ENCODE data around the gene ZFYVE26. TPM values are rescaled to one million over a fixed set of nuclear protein-coding genes. Genes with fewer than 3 reads are reported as not detected.

Gene ZFYVE26
- total RNA-seq, 1 experiment from 2014 or later: 19.9 TPM

GRCh38 chr14:67762051-67762450 is 54.3 kb downstream of the ZFYVE26 start:
- H3T11ph ChIP-seq (ENCODE audit: low read length): no peak overlapping the region
- no peak overlapping the region for H4K91ac ChIP-seq (ENCODE audit: insufficient read length, low read depth, low read length)
- no peaks in the 10 kb centered on the region for H3K79me1 ChIP-seq (ENCODE audit: insufficient read depth, low read depth, low read length, poor library complexity, severe bottlenecking)
- H3K4ac ChIP-seq (ENCODE audit: low read depth, low read length): no peak overlapping the region
- no peak overlapping the region for H2BK5ac ChIP-seq (ENCODE audit: insufficient read length, low read length)
- no peak overlapping the region for H3K56ac ChIP-seq (ENCODE audit: insufficient read length, low read depth, low read length)
- no peak overlapping the region for H3K18ac ChIP-seq (ENCODE audit: insufficient read length, low read depth, low read length)
- H3K9ac ChIP-seq (ENCODE audit: extremely low read depth, insufficient read length, low read length): no peak overlapping the region
- WGBS (ENCODE audit: extremely low coverage, insufficient read length, low lambda C conversion rate): no CpG with 5 or more reads among the region's 5 CpGs
- TF ChIP-seq CTCF (conservative IDR thresholded peaks at IDR 0.05): no peak
- no peak overlapping the region for H4K8ac ChIP-seq (replicated peaks; ENCODE audit: insufficient read length, low read depth, low read length)
- H3K9me3 Mint-ChIP-seq: no peaks in the 10 kb centered on the region
- H3K27me3 ChIP-seq (ENCODE audit: insufficient read depth, low read length): no peaks in the 10 kb centered on the region
- H3K27me3 Mint-ChIP-seq (ENCODE audit: low read depth): no peaks in the 10 kb centered on the region
- no peak for DNase-seq
- H3K4me1 Mint-ChIP-seq: no peaks in the 10 kb centered on the region
- H3K4me2 ChIP-seq (ENCODE audit: insufficient read depth, insufficient read length, low read length): no peak overlapping the region
- no peak overlapping the region for H2BK12ac ChIP-seq (ENCODE audit: insufficient read length, low read depth, low read length)
- no peak overlapping the region for H3K23ac ChIP-seq (ENCODE audit: insufficient read length, low read depth, low read length)
- no peak overlapping the region for H2BK120ac ChIP-seq (ENCODE audit: low read depth, low read length, poor library complexity, severe bottlenecking)
- no peak overlapping the region for H3K27ac Mint-ChIP-seq
- no peak overlapping the region for H4K5ac ChIP-seq (ENCODE audit: insufficient read length, low read depth, low read length)
- H2BK20ac ChIP-seq (ENCODE audit: low read depth, low read length, poor library complexity, severe bottlenecking): no peak overlapping the region
- H3K9me3 ChIP-seq (ENCODE audit: control insufficient read depth, low read depth, low read length): no peaks in the 10 kb centered on the region
- H3K23me2 ChIP-seq (ENCODE audit: insufficient read length, low read depth, low read length, poor library complexity, severe bottlenecking): no peaks in the 10 kb centered on the region
- H3K27ac ChIP-seq (ENCODE audit: insufficient read length, low read depth, low read length): no peak overlapping the region
- H3K79me2 ChIP-seq (ENCODE audit: insufficient read depth, low read length): no peaks in the 10 kb centered on the region
- no peak overlapping the region for H2AK5ac ChIP-seq (ENCODE audit: insufficient read length, low read length)
- no peaks in the 10 kb centered on the region for H4K20me1 ChIP-seq (ENCODE audit: control insufficient read depth, insufficient read depth, insufficient read length)
- no peak overlapping the region for H2AFZ ChIP-seq (ENCODE audit: low read length)
- no peak overlapping the region for H3K4me3 Mint-ChIP-seq
- no peak overlapping the region for H3K14ac ChIP-seq (ENCODE audit: insufficient read depth, low read length)
- no peak overlapping the region for H2BK15ac ChIP-seq (ENCODE audit: low read depth, low read length)
- H3K4me1 ChIP-seq (ENCODE audit: insufficient read depth, low read length): no peaks in the 10 kb centered on the region
- H3K36me3 Mint-ChIP-seq (ENCODE audit: insufficient read depth in 1 of 3, low read depth in 3 of 3): peaks cover 3 to 51% (median 32%) of the 10 kb centered on the region in 3 experiments; a peak in 6 of 7 replicates

Measured in H9 (cell line).